SK-N-SH (cell line): Measurements from ENCODE around the gene HTR3A. TPM values are rescaled to one million over a fixed set of nuclear protein-coding genes. Genes with fewer than 3 reads are reported as not detected.

Experiments used
- CTCF ChIA-PET: fragments of 300-600, 350-600 bp; formaldehyde crosslinking; extraction: SDS; loops from one replicate; lab custom pipeline; 2021; lab: Yijun Ruan, JAX
- POLR2A ChIA-PET: fragments of 350-600 bp; sonication (Branson Sonifier 250); formaldehyde crosslinking; extraction: SDS; loops from one replicate; lab custom pipeline; 2020; ENCODE audit warnings: antibody characterized with exemption, inconsistent platforms; lab: Yijun Ruan, JAX
- DNase-seq: peaks from one replicate; pipeline ENCODE4 v3.0.0; 2012
- H2AFZ ChIP-seq: fragments of 200-600 bp; sonication (generic); 2 replicates; pipeline ENCODE4 v1.8.1; 2016; ENCODE audit warnings: antibody characterized with exemption, mild to moderate bottlenecking, low read depth
- H3F3A ChIP-seq: fragments of 200-600 bp; sonication (generic); replicated peaks from 2 replicates; pipeline ENCODE3; 2016; ENCODE audit warnings: antibody characterized with exemption, mild to moderate bottlenecking; ENCODE audit not compliant: insufficient read depth
- H3K27ac ChIP-seq, 2 experiments: fragments of 200-500 bp in 1 of 2; fragments of 200-600 bp in 1 of 2; sonication (Bioruptor generic) in 1 of 2; sonication (generic), shearing (Covaris generic) in 1 of 2; 2 replicates each; pipeline versions ENCODE4 v1.5.1 to v1.6.1; 2014 to 2016; ENCODE audit warnings: low read depth in 2 of 2, inconsistent platforms in 1 of 2, low read length in 1 of 2, mild to moderate bottlenecking in 1 of 2, mixed read lengths in 1 of 2
- H3K27me3 ChIP-seq: fragments of 200-600 bp; sonication (generic), shearing (Covaris generic); 2 replicates; pipeline ENCODE4 v1.6.1; 2016; ENCODE audit warnings: mixed run types; ENCODE audit not compliant: insufficient read depth
- H3K36me3 ChIP-seq, 2 experiments: fragments of 200-500 bp in 1 of 2; fragments of 200-600 bp in 1 of 2; sonication (Bioruptor generic) in 1 of 2; sonication (generic) in 1 of 2; replicated peaks in 1 of 2; 2 replicates each; pipeline versions ENCODE3 to v1.5.1; 2014 to 2016; ENCODE audit warnings: low read length in 1 of 2, mild to moderate bottlenecking in 1 of 2; ENCODE audit not compliant: insufficient read depth in 2 of 2, control insufficient read depth in 1 of 2
- H3K4me1 ChIP-seq, 2 experiments: fragments of 200-500 bp in 1 of 2; fragments of 200-600 bp in 1 of 2; sonication (Bioruptor generic) in 1 of 2; sonication (generic), shearing (Covaris generic) in 1 of 2; 2 replicates each; pipeline versions ENCODE4 v1.5.1 to v1.6.1; 2014 to 2016; ENCODE audit warnings: low read depth in 1 of 2, low read length in 1 of 2, mixed run types in 1 of 2; ENCODE audit not compliant: insufficient read depth in 2 of 2, control insufficient read depth in 1 of 2
- H3K4me2 ChIP-seq: fragments of 200-600 bp; sonication (generic), shearing (Covaris generic); 2 replicates; pipeline ENCODE4 v1.6.1; 2017; ENCODE audit warnings: mixed run types
- H3K4me3 ChIP-seq, 2 experiments: fragments of 200-500 bp in 1 of 2; fragments of 200-600 bp in 1 of 2; sonication (Bioruptor generic) in 1 of 2; sonication (generic), shearing (Covaris generic) in 1 of 2; 2 replicates each; pipeline versions ENCODE4 v1.5.1 to v1.8.1; 2014 to 2016; ENCODE audit warnings: low read depth in 2 of 2, inconsistent platforms in 1 of 2, low read length in 1 of 2, mild to moderate bottlenecking in 1 of 2, mixed read lengths in 1 of 2, moderate library complexity in 1 of 2
- H3K79me2 ChIP-seq: fragments of 200-600 bp; sonication (generic); 2 replicates; pipeline ENCODE4 v1.8.1; 2017; ENCODE audit warnings: mild to moderate bottlenecking; ENCODE audit not compliant: insufficient read depth
- H3K9ac ChIP-seq: fragments of 200-600 bp; sonication (generic); 2 replicates; pipeline ENCODE4 v1.6.1; 2017; ENCODE audit warnings: mixed run types
- H3K9me2 ChIP-seq: fragments of 200-600 bp; sonication (generic); 2 replicates; pipeline ENCODE4 v1.6.1; 2017; ENCODE audit warnings: mixed run types
- H3K9me3 ChIP-seq: fragments of 200-600 bp; sonication (generic); 2 replicates; pipeline ENCODE4 v1.6.1; 2017; ENCODE audit warnings: mixed run types, mild to moderate bottlenecking, moderate library complexity
- H4K20me1 ChIP-seq: fragments of 200-600 bp; sonication (generic); 2 replicates; pipeline ENCODE4 v1.6.1; 2017; ENCODE audit warnings: mild to moderate bottlenecking, mixed run types; ENCODE audit not compliant: insufficient read depth
- CHD2 ChIP-seq: fragments of 150-350 bp; IDR thresholded peaks from 2 replicates; pipeline ENCODE4 v1.6.1; 2018; ENCODE audit warnings: low read length; ENCODE audit not compliant: partially characterized antibody
- EP300 ChIP-seq, 2 experiments: IDR thresholded peaks; 2 replicates each; pipeline versions ENCODE4 v1.4.0 to v1.6.1; 2012; ENCODE audit warnings: borderline replicate concordance in 1 of 2, low read depth in 1 of 2, low read length in 1 of 2
- FOXJ3 ChIP-seq: sonication (generic); formaldehyde crosslinking; IDR thresholded peaks from 2 replicates; pipeline ENCODE4 v1.5.1; 2020; ENCODE audit warnings: mild to moderate bottlenecking, missing genetic modification reagents
- FOXM1 ChIP-seq: IDR thresholded peaks from 2 replicates; pipeline ENCODE4 v1.4.0; 2012; ENCODE audit warnings: low read depth, mild to moderate bottlenecking
- JUND ChIP-seq: IDR thresholded peaks from 2 replicates; pipeline ENCODE4 v1.4.0; 2012
- MEF2A ChIP-seq: IDR thresholded peaks from 2 replicates; pipeline ENCODE4 v1.4.0; 2012; ENCODE audit warnings: low read depth, borderline replicate concordance
- NRF1 ChIP-seq: IDR thresholded peaks from 2 replicates; pipeline ENCODE4 v1.6.1; 2012; ENCODE audit warnings: low read depth, mild to moderate bottlenecking, low read length
- PBX3 ChIP-seq: IDR thresholded peaks from 2 replicates; pipeline ENCODE4; 2012
- POLR2AphosphoS5 ChIP-seq: IDR thresholded peaks from 2 replicates; pipeline ENCODE4 v1.6.1; 2012; ENCODE audit warnings: low read depth, low read length
- RCOR1 ChIP-seq: fragments of 150-350 bp; IDR thresholded peaks from 2 replicates; pipeline ENCODE4 v1.6.1; 2017; ENCODE audit warnings: antibody characterized with exemption, low read length
- RFX5 ChIP-seq: IDR thresholded peaks from 2 replicates; pipeline ENCODE4 v1.6.1; 2012; ENCODE audit warnings: mild to moderate bottlenecking, improper control_type of control experiment, low read length
- RXRA ChIP-seq: IDR thresholded peaks from 2 replicates; pipeline ENCODE4 v1.4.0; 2012; ENCODE audit warnings: low read depth, mild to moderate bottlenecking, borderline replicate concordance
- TCF12 ChIP-seq: IDR thresholded peaks from 2 replicates; pipeline ENCODE4 v1.4.0; 2012
- TEAD4 ChIP-seq: IDR thresholded peaks from 2 replicates; pipeline ENCODE4 v1.4.0; 2012; ENCODE audit warnings: mild to moderate bottlenecking, borderline replicate concordance; ENCODE audit not compliant: insufficient read depth
- USF2 ChIP-seq: fragments of 150-350 bp; IDR thresholded peaks from 2 replicates; pipeline ENCODE4 v1.6.1; 2017; ENCODE audit warnings: antibody characterized with exemption, low read length, low read depth, borderline replicate concordance
- WGBS: methylation state at CpG from one replicate; pipeline ENCODE4 v1.1.6; 2017; ENCODE audit warnings: low lambda C conversion rate; 5-methylcytosine and 5-hydroxymethylcytosine counted together
- polyA plus RNA-seq, 3 experiments: library from polyadenylated mRNA; depleted of rRNA; stranded (reverse); fragments of >200 nt; gene quantifications; 2 replicates each; pipeline ENCODE4 v1.2.3, GENCODE V29; 2012
- TF ChIP-seq, protein P1 (sequence below): IDR thresholded peaks from 2 replicates; pipeline ENCODE4 v1.4.0; 2012; ENCODE audit warnings: low read depth, borderline replicate concordance
- TF ChIP-seq, protein P2 (sequence below): fragments of 200-600 bp; sonication (generic); IDR thresholded peaks from 2 replicates; pipeline ENCODE4 v1.6.1; 2017; ENCODE audit warnings: antibody characterized with exemption, mild to moderate bottlenecking, moderate library complexity

The HTR3A gene
- polyA plus RNA-seq, 1 of the 3 experiments (the other 2 are of a cell fraction): not detected

- Histone ChIP-seq H3F3A (no peaks in the 10 kb centered on the region), H3K27me3 (no peaks in the 10 kb centered on the region; the same call in 1 of the 2 replicates), H3K4me3 (no peak overlapping the region), H3K79me2 (no peaks in the 10 kb centered on the region), H3K9me2 (no peaks in the 10 kb centered on the region), H4K20me1 (no peaks in the 10 kb centered on the region), H3K36me3 (no peaks in the 10 kb centered on the region), H3K27ac (no peak overlapping the region), H3K9ac (no peak overlapping the region), H3K4me1 (peaks cover 0 to 6% of the 10 kb centered on the region in 2 experiments; a peak in 1 of 4 replicates), H2AFZ (no peak overlapping the region), H3K9me3 (no peaks in the 10 kb centered on the region), H3K4me2 (no peak overlapping the region)
- WGBS: 20% methylated on average over 1 of the region's 1 CpG
- CTCF ChIA-PET: interaction anchor here (0.6 to 8.6 kb wide), 4 partner anchors 15 to 290 kb away, joined by 4 to 59 read pairs (median 14); no protein-coding TSS in a partner anchor
- TF ChIP-seq TCF12 (no peak), USF2 (no peak), RCOR1 (no peak), NRF1 (no peak), MEF2A (no peak), FOXM1 (no peak), CHD2 (no peak), JUND (no peak), PBX3 (no peak), RFX5 (no peak), FOXJ3 (CRISPR knock-in tag) (no peak), EP300 (IDR thresholded peaks at IDR 0.05; ENCODE audit: borderline replicate concordance in 1 of 2, low read depth in 1 of 2, low read length in 1 of 2) (no peak), POLR2AphosphoS5 (no peak), TEAD4 (no peak), RXRA (no peak)
- TF ChIP-seq, protein P1, sequence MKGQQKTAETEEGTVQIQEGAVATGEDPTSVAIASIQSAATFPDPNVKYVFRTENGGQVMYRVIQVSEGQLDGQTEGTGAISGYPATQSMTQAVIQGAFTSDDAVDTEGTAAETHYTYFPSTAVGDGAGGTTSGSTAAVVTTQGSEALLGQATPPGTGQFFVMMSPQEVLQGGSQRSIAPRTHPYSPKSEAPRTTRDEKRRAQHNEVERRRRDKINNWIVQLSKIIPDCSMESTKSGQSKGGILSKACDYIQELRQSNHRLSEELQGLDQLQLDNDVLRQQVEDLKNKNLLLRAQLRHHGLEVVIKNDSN: no peak
- TF ChIP-seq, protein P2, sequence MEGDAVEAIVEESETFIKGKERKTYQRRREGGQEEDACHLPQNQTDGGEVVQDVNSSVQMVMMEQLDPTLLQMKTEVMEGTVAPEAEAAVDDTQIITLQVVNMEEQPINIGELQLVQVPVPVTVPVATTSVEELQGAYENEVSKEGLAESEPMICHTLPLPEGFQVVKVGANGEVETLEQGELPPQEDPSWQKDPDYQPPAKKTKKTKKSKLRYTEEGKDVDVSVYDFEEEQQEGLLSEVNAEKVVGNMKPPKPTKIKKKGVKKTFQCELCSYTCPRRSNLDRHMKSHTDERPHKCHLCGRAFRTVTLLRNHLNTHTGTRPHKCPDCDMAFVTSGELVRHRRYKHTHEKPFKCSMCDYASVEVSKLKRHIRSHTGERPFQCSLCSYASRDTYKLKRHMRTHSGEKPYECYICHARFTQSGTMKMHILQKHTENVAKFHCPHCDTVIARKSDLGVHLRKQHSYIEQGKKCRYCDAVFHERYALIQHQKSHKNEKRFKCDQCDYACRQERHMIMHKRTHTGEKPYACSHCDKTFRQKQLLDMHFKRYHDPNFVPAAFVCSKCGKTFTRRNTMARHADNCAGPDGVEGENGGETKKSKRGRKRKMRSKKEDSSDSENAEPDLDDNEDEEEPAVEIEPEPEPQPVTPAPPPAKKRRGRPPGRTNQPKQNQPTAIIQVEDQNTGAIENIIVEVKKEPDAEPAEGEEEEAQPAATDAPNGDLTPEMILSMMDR: no peak
- POLR2A ChIA-PET: no interaction called here
- DNase-seq: no peak
These were observed 4.5 kb downstream of the HTR3A start for GRCh38 chr11:113979431-113979830.
